Gastroesophageal sphincter (tissue), 3 donors: ENCODE results near the gene ARHGEF10L.

Experiments used
- CTCF ChIP-seq, 4 experiments: fragments of 200-600 bp in 2 of 4; fragments of 450-650 bp in 2 of 4; sonication (generic) in 1 of 4; IDR thresholded peaks; one replicate each; pipeline ENCODE4 v1.5.1; 2017 to 2019; ENCODE audit warnings: antibody characterized with exemption in 4 of 4, mild to moderate bottlenecking in 2 of 4, moderate library complexity in 2 of 4
- POLR2AphosphoS5 ChIP-seq: sonication (generic); formaldehyde crosslinking; IDR thresholded peaks from one replicate; pipeline ENCODE4 v1.6.1; 2017; ENCODE audit warnings: antibody characterized with exemption

- no peak for TF ChIP-seq CTCF (IDR thresholded peaks at IDR 0.05)
- no peak for TF ChIP-seq POLR2AphosphoS5
These were observed 129.2 kb downstream of the ARHGEF10L start for GRCh38 chr1:17668624-17669175.
